C4-2B (cell line): ENCODE data around the gene SIRT3.

Experiments used
- H3K27ac ChIP-seq: fragments of 450-650 bp; 2 replicates; pipeline ENCODE4 v1.5.1; 2017
- CTCF ChIP-seq: fragments of 450-650 bp; conservative IDR thresholded peaks from 2 replicates; pipeline ENCODE4 v1.5.1; 2017; ENCODE audit warnings: mild to moderate bottlenecking
- ZFX ChIP-seq: fragments of 450-650 bp; IDR thresholded peaks from 2 replicates; pipeline ENCODE4 v1.6.1; 2017

Gene SIRT3

DNA sequence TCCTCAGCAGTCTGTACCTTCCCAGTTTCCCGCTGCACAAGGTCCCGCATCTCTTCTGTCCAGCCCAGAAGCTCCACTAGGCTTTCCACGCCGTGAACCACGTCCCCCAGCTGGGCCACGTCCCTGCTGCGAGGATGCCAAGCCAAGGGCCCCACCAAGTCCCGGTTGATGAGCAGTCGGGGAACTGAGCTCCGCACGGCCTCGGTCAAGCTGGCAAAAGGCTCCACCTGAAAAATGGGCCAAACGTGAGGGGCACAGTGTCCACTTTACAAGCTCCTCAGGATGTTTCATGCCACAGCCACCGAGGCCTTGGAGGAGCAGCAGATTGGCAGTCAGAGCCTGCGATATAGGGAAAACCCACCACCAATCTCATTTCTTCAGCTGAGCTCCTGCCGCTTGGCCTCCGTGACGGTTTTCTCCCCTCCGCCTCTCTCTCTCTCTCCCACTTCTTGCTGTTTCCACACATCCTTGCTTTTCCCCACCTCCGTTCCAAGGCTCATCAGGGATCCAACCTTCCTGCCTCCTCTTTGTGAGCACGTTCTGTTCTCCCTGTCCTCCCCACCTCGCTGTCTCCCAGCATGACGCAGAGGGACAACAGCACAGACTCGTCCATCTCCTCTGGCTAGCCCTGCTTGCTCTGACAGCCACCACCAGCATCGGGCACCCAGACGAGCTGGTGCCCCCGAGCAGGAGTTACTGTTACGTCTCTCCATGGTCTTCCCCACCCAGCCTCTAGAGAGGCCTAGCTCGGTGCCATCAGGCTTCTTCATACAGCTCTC lies 17.1 kb downstream of the SIRT3 start:
- no peak overlapping the region for H3K27ac ChIP-seq
- no peak for TF ChIP-seq ZFX
- TF ChIP-seq CTCF: no peak

- TF ChIP-seq CTCF: no peak
- no peak overlapping the region for H3K27ac ChIP-seq
Measured at GRCh38 chr11:217704-218103, 18.4 kb downstream of the SIRT3 start.

- TF ChIP-seq CTCF (no peak), ZFX (no peak)
- H3K27ac ChIP-seq: no peak overlapping the region
Measured at GRCh38 chr11:216081-216974, 19.8 kb downstream of the SIRT3 start.

DNA sequence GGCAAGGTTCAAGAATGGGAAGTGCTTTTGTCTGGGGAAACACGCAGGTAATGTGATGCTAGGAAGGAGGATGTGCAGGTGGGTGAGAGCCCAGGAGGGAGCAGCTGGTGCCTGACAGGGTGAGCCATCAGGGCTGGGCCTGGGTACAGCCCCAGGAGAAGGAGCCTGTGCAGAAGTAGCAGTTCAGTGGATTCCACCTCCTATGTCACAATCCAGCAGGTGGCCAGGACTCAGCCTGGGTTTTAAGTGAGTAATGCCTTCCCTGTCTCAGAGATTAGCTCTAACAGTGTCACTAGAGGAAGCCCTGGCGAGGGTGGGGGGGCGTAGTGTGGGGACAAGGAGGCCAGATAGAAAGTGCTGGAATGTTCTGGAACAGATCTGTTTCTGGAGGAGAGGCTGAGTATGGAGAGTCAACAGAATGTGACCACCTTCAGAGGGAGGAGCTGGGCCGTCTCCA lies 20.5 kb downstream of the SIRT3 start:
- no peak overlapping the region for H3K27ac ChIP-seq
- TF ChIP-seq ZFX (no peak), CTCF (no peak)

DNA sequence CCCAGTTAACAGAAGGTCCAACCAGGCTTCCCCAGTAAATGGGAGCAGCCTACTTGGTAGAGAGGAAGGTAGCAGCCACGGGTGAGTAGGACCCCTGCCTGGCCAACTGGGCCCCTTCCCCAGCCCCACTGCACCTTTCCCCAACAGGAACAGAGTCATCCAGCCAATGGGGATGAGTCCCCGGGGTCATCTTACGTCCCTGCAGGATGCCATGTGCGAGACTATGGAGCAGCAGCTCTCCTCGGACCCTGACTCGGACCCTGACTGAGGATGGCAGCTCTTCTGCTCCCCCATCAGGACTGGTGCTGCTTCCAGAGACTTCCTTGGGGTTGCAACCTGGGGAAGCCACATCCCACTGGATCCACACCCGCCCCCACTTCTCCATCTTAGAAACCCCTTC lies 22.1 kb downstream of the SIRT3 start:
- no peak overlapping the region for H3K27ac ChIP-seq
- TF ChIP-seq ZFX (no peak), CTCF (no peak)

GRCh38 chr11:213111-213510 lies 23.0 kb downstream of the SIRT3 start:
- TF ChIP-seq CTCF: no peak
- no peak for TF ChIP-seq ZFX
- no peak overlapping the region for H3K27ac ChIP-seq
